GM21360 (cell line): ENCODE results near the gene ANGEL1.
A peak's percentile ranks its signal among the peaks of the same experiment; 100 is the strongest.

Source experiments
- ATAC-seq: cut with Tn5 transposase; IDR thresholded peaks from one replicate; pipeline ENCODE4 v1.9.1; 2021; ENCODE audit warnings: mild to moderate bottlenecking, moderate library complexity; ENCODE audit not compliant: unreplicated experiment

The ANGEL1 gene, protein sequence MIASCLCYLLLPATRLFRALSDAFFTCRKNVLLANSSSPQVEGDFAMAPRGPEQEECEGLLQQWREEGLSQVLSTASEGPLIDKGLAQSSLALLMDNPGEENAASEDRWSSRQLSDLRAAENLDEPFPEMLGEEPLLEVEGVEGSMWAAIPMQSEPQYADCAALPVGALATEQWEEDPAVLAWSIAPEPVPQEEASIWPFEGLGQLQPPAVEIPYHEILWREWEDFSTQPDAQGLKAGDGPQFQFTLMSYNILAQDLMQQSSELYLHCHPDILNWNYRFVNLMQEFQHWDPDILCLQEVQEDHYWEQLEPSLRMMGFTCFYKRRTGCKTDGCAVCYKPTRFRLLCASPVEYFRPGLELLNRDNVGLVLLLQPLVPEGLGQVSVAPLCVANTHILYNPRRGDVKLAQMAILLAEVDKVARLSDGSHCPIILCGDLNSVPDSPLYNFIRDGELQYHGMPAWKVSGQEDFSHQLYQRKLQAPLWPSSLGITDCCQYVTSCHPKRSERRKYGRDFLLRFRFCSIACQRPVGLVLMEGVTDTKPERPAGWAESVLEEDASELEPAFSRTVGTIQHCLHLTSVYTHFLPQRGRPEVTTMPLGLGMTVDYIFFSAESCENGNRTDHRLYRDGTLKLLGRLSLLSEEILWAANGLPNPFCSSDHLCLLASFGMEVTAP

DNA sequence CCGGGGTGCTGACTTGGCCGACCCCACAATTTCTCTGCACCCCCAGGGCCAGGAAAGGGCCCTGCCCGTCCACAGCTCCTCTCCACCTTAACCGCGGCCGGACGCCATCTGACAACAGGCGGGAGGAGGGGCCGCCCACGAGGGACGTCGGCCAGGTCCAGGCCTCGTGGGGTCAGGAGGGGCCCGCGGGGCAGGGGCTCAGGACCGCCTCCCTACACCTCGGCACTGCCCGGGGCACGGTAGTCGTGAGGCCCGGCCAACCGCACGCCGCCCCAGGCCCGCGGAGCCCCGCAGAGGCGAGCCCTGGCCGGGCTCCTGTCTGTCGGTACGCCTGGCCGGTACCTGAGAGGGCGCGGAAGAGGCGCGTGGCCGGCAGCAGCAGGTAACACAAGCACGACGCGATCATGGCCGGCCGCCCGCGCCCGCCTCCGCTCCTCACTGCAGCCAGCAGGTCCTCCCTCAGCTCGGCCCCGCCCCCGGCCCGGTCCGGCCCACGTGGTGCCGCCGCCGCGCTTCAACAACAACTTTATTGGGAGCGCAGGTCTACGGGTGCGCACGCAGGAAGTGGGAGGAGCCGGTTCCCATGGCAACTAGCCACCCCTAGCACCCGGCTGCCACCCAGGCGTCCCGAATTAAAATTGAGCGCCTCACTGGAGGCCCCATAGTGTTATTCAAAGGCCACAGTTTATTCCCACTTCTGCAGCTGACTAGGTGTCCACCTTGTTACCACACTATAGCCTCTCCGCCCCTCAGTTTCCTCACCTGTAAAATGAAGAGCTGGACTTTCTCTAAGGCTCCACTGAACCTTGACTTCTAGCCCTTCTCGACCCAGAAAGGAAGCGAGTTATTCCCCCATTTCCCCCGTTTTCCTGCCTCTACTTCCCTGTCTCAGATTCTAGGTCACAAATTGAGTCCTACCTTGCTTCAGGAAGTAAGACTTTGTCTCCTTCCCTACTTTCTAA, at the start of gene ANGEL1:
Gene ANGEL1, minus strand, starts transcription at position 461 of the 962 bp plus-strand sequence. Its CDS starts 55 bp downstream, at position 406.
- ATAC-seq = peak; percentile 75

DNA sequence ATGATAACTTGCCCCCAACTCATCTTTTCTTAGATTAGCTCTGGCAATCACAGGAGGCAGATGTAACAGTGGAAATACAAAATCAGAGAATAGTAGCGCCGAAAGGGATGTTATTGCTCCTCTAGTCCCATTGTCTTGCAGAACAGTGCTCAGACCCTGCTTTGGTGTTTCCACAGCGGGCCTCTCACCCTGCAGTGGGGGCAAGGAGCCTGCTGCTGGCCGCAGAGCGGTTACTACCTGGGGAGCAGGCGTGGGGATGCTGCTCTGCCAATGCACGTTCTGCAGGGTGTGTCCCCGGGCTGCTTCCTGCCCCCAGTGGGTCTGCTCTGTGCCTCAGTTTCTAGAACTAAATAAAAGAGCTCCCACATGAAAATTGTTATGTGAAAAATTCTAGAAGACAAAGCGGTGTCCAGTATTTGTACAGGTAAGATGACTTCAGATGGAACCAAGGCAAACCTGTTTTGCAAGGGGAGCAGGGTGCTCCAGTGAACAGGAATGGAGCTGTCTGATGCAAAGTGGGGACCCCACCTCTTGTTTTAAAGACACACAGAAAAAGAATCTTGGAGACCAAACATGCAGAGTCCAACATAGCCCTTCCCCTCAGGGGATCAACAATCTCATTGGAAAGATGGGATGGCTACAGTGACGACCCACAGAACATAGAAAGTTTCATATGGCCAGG, 49.0 kb upstream of the ANGEL1 start:
- ATAC-seq = no peak

DNA sequence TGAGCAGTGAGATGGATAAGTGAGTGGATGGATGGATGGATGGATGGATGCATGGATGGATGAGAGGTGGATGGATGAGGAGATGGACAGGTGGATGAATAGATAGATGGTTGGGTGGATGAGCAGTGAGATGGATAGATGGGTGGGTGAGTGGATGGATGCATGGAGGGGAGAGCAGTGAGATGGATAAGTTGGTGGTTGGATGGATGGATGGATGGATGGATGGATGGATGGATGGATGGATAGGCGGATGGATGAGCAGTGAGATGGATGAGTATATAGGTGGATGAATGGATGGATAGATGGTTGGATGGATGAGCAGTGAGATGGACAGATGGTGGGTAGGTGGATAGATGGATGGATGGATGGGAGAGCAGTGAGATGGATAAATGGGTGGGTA, 44.1 kb upstream of the ANGEL1 start:
- no peak for ATAC-seq

DNA sequence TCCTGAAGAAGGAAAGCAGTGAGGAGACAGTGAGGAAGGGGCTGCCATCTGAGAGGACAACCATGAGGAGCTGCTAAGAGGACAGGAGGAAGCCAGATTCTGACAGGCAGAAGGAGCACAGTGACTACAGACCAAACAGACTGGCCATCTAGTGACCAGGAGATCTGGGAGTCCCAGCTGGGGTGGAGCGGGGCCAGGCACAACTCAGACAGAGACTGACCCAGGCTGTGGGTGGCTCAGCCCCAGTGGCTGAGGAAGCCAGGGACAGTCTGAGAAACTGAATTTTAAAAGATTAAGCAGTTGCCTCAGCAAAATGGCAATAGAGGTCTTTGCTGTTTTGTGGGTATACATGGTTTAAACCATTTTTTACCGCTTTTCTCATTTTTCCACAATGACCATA, 42.4 kb upstream of the ANGEL1 start:
- no peak for ATAC-seq

DNA sequence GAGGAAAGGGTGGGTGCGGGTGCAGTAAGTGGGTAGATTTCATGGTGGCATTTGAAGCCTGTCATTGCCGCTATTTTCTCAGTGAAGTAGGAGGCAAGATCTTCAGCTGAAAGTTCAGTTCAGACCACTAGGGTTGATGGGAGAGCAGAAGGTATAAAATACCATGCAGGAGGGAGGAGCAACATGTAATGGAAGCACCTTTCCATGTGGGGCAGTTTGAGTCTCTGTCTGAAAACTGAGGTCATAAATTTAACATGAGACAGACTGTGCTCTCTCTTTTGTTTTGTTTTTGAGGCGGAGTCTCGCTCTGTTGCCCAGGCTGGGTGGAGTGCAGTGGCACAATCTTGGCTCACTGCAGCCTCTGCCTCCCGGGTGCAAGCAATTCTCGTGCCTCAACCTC, 36.2 kb upstream of the ANGEL1 start:
- no peak for ATAC-seq

DNA sequence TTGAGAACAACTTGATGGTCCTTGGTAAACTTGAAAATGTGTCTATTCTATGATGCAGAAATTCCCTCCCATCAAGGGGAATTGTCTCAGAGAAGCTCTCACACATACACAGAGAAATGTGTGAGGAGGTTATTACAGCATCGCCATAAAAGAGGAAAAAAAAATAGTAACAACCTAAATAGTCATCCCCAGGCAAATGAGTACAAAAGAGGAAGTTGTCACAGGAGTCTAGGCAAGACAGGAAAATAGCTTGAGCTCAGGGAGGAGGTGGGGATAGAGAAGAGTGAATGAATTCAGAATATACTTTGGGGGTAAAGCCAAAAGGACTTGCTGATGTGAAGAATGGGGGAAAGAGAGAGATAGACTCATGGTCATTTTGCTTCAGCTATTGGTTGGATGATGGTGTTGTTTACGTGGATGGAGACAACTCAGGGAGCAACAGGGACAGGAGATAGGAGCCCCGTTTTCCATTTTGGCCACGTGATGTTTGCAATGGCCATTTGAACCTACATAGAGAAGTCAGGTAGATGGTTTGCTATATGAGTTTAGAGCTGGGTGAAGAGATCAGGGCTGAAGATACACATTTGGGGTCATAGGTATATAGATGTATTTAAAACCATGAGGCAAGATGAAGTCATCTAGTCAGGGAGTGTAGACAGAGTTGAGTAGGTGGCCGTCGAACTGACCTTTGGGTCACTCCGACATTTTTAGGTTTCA, 33.8 kb upstream of the ANGEL1 start:
- ATAC-seq = no peak

DNA sequence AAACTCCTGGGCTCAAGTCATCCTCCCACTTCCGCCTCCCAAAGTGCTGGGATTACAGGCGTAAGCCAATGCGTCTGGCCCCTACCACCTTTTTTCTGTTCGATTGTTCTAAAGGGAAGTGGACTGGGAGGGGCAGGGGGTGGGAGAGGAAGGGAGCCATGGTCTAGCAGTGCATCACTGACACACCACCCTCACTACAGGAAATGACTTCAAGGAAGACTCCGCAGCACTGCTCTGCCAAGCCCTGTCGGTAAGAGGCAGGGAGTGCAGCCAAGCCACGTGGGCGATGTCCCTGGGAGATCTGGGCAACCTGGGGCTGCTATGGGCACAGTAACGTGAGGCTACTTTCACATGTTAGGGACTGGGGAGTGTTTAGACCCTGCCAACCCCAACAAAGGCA, 31.5 kb upstream of the ANGEL1 start:
- no peak for ATAC-seq

DNA sequence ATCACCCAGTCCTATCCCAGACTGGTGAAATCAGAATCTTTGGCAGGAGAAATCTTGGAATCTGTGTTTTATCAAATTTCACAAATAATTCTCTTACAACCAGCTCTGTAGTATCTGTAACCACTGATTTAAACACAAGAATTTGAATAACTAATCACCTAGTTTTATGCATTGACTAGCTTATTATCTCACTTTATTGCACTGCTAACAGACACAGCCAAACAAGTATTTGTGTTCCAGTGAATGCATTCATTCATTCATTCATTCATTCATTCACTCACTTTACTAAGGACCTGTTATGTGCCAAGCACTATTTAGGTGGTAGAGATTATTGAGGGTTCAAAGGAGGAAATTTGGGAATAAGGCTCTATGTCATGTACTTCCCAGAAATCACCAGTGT, 29.7 kb upstream of the ANGEL1 start:
- ATAC-seq = no peak

DNA sequence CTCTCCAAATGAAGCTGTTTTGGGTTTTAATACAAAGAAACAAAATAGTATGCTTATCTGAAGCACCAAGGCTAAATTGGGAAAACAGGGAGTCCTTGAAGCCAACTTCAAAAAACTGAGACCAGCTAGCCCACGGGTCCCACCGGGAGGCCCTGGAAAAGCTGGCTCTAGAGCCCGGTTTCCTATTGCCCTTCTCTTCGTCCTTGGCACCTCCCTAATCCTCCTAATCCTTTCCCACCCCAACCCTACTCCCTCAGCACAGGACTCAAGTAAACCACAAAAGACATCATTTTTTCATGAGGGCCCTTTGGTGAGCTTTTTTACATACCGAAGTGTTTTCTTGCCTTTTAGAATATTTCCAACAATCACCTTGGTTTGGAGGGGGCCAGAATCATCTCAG, 24.8 kb upstream of the ANGEL1 start:
- ATAC-seq = no peak

DNA sequence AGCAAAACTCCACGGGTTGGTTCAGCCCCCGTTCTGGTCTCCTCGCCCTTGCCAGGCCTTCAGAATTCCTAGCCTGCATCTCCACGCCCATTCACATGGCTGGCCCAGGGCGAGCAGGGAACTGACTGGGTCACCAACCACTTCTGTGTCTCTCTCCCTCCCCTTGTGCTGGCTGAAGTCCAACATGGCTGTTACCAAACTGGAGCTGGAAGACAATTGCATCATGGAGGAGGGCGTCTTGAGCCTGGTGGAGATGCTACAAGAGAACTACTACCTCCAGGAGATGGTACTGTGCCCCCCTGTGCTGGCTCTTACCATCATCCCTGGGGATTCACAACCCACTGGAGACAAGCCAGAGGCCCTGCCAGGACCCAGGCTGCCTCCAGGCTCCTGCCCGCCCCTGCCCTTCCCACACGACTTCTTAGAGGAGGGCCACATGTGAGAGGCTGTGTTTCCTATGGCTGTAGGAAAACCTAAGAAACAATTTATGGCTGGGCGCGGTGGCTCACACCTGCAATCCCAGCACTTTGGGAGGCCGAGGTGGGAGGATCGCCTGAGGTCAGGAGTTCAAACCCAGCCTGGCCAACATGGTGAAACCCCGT, 23.4 kb upstream of the ANGEL1 start:
- ATAC-seq = no peak

DNA sequence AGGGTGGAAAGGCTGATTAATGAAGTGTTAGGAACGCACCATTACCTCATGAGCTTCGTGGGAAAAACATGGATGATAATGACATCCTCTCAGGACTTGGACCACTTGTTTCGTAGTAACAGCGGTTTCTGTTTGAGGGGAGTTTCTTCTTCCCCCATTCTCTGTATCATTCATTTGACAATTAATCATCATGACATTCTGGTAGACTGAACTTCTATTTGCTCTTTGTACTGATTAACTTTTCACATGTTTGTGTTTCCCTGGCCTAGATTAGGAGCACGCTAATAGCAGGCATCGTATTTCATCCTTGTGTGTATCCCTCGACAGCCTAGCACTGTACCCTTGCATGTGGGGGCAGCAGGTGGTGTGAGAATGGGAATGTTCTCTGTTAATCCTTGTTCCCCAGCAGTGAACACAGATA, 21.6 kb upstream of the ANGEL1 start:
- ATAC-seq = no peak

DNA sequence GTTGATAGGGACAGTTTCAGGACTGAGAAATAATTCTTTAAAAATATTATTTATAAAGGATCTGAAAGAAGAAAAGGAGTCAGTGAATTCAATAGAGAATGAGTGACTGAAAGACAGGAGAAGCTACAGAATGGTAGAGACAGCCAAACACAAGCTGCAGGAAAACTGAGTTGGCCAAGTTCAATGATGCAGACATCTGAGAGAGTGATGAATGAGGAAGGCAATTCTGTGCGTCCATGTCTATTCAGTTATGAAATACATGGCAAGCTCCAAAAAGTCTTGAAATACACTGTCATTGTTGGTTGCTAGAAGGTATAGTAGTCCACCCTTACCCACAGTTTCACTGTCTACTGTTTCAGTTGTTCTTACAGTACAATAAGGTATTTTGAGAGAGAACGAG, 20.3 kb upstream of the ANGEL1 start:
- no peak for ATAC-seq

DNA sequence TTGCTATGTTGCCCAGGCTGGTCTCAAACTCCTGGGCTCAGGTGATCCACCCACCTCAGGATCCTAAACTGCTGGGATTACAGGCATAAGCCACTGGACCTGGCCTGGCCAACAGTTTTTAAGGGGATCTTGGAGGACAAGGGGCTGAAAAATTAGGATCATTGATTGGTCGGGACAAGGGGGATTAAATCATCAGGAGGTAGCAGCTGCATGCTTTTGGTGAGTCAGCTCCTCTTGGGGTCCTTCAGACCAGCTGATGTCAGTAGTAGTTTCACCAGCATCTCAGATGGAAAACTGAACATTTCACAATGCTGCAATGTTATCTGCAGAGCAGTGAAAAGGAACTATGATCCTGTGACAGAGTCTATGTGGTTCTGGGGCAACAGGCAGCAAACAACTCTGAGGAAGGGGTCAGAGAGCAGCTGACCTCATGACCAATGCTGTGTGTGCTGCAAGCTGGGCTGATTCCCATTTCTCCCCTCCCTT, 19.9 kb upstream of the ANGEL1 start:
- ATAC-seq = no peak

DNA sequence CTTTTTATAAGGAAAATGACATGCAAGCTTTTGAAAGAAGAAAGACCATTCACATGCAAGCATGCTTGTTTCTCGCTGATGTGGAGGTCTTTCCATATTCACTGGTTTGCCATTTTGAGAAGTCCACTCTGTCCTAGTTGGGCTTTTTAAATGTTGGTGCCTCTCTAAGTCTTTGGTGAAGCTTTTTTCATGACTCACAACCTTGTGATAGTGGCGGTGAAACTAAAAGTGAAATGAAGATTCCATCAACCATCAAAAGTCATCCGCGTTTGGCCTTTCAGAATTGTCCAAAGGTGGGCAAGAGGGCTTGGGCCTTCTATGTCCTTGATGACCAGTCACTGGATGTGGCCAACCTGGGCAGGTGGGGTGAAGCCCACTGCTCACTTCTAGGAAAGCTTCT, 17.9 kb upstream of the ANGEL1 start:
- ATAC-seq = no peak

DNA sequence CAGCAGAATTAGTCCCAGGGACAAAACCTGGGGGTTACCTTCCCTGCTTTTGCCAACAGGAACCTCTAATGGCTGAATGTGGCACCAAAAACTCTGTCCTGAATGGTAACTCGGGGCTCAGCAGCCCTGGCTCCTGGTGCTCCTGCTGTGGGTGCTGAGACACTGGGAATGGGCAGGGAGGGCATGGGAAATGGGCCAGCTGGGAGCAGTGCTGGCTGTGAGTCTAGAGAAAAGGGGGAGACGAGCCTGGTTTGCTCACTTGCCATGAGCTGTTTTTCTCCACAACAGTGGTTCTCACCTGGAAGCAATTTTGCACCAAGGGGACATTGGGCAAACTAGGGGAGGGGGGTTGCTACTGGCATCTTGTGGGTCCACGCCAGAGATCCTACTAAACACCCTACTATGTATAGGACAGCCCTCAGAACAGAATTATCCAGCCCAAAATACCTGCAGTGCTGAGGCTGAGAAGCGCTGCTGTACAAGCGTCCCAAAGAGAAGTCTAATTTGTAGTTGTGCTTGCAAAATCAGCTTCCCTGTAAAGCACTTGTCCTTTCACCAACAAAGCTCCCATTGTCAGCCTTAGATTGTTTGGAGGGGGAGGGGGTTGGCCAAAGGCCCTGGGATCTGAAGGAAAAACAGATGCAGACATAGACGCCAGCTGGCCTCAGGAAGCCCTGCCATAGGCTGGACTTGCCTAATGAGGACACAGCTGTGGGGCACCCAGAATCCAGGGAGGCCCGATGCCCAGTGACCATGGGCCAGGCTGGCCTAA, 17.2 kb upstream of the ANGEL1 start:
- ATAC-seq = no peak

DNA sequence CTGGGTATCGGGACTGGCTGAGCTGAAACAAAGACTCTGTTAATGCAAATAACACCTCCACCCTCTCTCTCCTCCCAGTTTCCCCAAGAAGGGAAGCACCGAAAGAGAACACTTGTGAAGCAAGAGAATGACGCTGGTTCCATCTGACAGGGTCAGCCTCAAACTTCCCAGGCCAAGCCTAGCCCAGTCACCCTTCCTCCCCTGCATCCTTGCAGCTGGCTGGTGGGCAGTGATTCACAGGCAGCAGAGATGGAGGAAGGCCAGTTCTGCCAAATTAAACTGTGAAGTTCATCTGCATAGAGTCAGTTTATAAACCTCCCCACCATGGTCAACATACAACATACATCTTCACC, 16.3 kb upstream of the ANGEL1 start:
- ATAC-seq = no peak

DNA sequence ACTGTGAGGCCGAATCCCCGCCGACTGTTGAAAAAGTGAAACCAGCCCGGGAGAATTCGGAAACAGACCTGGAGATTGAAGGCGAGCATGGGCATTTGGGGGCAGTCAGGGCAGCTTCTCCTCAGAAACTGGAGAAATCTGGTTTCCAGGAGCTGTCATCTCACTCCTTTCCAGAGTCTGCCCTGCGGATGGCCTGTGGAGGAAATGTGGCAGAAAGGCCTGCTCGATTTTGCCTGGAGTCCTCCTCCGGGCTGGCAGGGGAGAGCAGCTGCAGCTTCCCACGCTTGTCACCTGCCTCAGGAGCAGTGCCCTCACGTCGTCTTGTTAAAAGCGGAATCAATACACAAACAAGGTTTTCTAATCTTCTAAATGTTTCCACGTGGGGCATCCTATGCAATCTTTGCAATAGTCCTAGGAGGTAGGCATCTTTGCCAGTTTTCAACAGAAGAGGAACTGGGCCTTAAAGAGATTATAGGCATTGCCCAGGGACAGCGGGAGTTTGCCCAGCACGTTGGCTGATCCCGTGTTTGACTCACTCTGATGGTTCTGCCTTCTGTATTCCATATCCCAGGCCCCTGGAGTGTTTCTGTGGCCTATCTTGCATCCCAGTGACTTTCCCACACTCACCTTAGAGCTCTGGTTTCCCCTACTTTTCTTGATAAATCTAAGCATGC, 15.8 kb upstream of the ANGEL1 start:
- no peak for ATAC-seq

DNA sequence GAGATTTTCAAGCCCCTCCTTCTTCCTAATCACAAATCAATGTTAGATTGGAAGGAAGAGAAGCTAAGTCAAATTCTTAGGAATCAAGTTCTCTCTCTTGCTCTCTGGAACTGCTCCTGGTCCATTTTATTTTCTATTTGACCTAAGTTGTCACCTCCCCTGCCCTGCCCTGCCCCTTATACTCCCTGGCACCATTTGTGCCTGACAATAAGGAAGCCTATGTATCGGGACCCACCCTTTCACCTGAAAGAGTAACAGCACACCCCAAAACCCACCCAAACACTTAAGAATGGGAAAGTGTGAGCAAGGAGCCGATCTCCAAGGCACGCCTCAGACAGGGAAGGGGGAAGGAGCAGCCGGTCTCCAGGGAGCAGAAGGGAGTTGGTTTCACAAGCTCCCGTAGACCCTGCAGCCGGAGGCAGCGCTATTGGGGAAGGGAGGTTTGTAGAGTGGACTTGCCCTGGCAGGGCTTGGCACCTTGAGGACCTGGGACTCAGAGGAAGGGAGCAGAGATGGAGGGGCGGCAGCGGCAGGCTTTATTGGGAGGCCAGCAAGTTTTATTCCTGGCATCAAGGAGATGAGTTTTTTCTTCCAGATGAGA, 15.1 kb upstream of the ANGEL1 start:
- ATAC-seq = no peak
